H1 (cell line): ENCODE results near the gene ARL5C. TPM values are rescaled to one million over a fixed set of nuclear protein-coding genes. Genes with fewer than 3 reads are reported as not detected.

Experiments
- CTCF ChIA-PET: fragments of 300-600 bp; sonication (Branson Sonifier 250); formaldehyde crosslinking; loops from one replicate; lab custom pipeline; 2021; ENCODE audit not compliant: partially characterized antibody; lab: Charles Lee
- POLR2A ChIA-PET: fragments of 300-600 bp; sonication (Branson Sonifier 250); formaldehyde crosslinking; loops from one replicate; lab custom pipeline; 2021; ENCODE audit warnings: inconsistent platforms; ENCODE audit not compliant: partially characterized antibody; lab: Charles Lee
- DNase-seq, 2 experiments: peaks; one replicate each; pipeline versions ENCODE4 v3.0.0 to v3.0.0-alpha.2; 2010 to 2022; ENCODE audit warnings: low spot score in 2 of 2, low read depth in 1 of 2, mixed read lengths in 1 of 2
- FAIRE-seq: peaks from 2 replicates; lab custom pipeline; 2011; peaks lifted over from hg19 to GRCh38; lab: Jason Lieb, UNC
- H2AFZ ChIP-seq: 2 replicates; pipeline ENCODE4 v1.8.1; 2012; ENCODE audit warnings: low read length, inconsistent platforms
- H2AK5ac ChIP-seq: 2 replicates; pipeline ENCODE4 v1.6.1; 2013; ENCODE audit warnings: low read depth, low read length
- H2BK120ac ChIP-seq: replicated peaks from 2 replicates; pipeline ENCODE3; 2013; ENCODE audit warnings: low read depth, low read length, inconsistent platforms
- H2BK12ac ChIP-seq: 2 replicates; pipeline ENCODE4 v1.6.1; 2013; ENCODE audit warnings: low read depth, low read length
- H2BK15ac ChIP-seq: 2 replicates; pipeline ENCODE4 v1.6.1; 2013; ENCODE audit warnings: low read length
- H2BK20ac ChIP-seq: 2 replicates; pipeline ENCODE4 v1.6.1; 2013; ENCODE audit warnings: low read length
- H2BK5ac ChIP-seq: 2 replicates; pipeline ENCODE4 v1.6.1; 2013; ENCODE audit warnings: low read depth, low read length
- H3K14ac ChIP-seq: 2 replicates; pipeline ENCODE4 v1.6.1; 2013; ENCODE audit warnings: inconsistent platforms; ENCODE audit not compliant: insufficient read length
- H3K18ac ChIP-seq: 2 replicates; pipeline ENCODE4 v1.6.1; 2013; ENCODE audit warnings: low read length; ENCODE audit errors: extremely low read depth
- H3K23ac ChIP-seq: 2 replicates; pipeline ENCODE4 v1.6.1; 2013; ENCODE audit warnings: inconsistent platforms; ENCODE audit not compliant: insufficient read length
- H3K23me2 ChIP-seq: 2 replicates; pipeline ENCODE4 v1.6.1; 2013; ENCODE audit warnings: low read depth, low read length
- H3K27ac ChIP-seq: 2 replicates; pipeline ENCODE4 v1.6.1; 2011; ENCODE audit warnings: low read depth, low read length, inconsistent platforms
- H3K27me3 ChIP-seq, 4 experiments: replicated peaks in 1 of 4; 1 replicate in 1 of 4; 2 replicates in 3 of 4; pipeline versions ENCODE4 v1.6.1 to v1.8.1; 2011 to 2013; ENCODE audit warnings: low read length in 3 of 4, mild to moderate bottlenecking in 3 of 4, inconsistent platforms in 2 of 4, mixed read lengths in 2 of 4, moderate library complexity in 1 of 4; ENCODE audit not compliant: control insufficient read depth in 3 of 4, insufficient read depth in 3 of 4; ENCODE audit errors: extremely low read depth in 1 of 4
- H3K36me3 ChIP-seq, 4 experiments: 2 replicates each; pipeline versions ENCODE4 v1.6.1 to v1.8.1; 2011 to 2013; ENCODE audit warnings: mild to moderate bottlenecking in 4 of 4, low read length in 3 of 4, moderate library complexity in 2 of 4, control low read depth in 1 of 4, inconsistent platforms in 1 of 4; ENCODE audit not compliant: insufficient read depth in 4 of 4, control insufficient read depth in 2 of 4
- H3K4ac ChIP-seq: replicated peaks from 2 replicates; pipeline ENCODE3; 2013; ENCODE audit warnings: low read length, low read depth, mixed read lengths, inconsistent platforms; ENCODE audit not compliant: insufficient read length
- H3K4me1 ChIP-seq, 4 experiments: replicated peaks in 1 of 4; 1 replicate in 1 of 4; 2 replicates in 3 of 4; pipeline versions ENCODE4 v1.6.1 to v1.8.1; 2011 to 2013; ENCODE audit warnings: low read length in 3 of 4, inconsistent platforms in 2 of 4, mixed read lengths in 1 of 4; ENCODE audit not compliant: insufficient read depth in 4 of 4, control insufficient read depth in 3 of 4
- H3K4me2 ChIP-seq, 2 experiments: 2 replicates each; pipeline versions ENCODE4 v1.6.1 to v1.8.1; 2011 to 2013; ENCODE audit warnings: low read depth in 2 of 2, low read length in 2 of 2, control low read depth in 1 of 2, inconsistent platforms in 1 of 2, mild to moderate bottlenecking in 1 of 2; ENCODE audit not compliant: insufficient read depth in 1 of 2
- H3K4me3 ChIP-seq, 4 experiments: fragments of 200-600, 300-600 bp in 1 of 4; sonication (generic), shearing (Covaris generic), sonication (Bioruptor Twin) in 1 of 4; 2 replicates each; pipeline versions ENCODE4 v1.5.1 to v1.8.1; 2011 to 2016; ENCODE audit warnings: low read length in 4 of 4, low read depth in 3 of 4, control low read depth in 2 of 4, inconsistent platforms in 2 of 4, mild to moderate bottlenecking in 2 of 4, mixed read lengths in 1 of 4, moderate library complexity in 1 of 4; ENCODE audit not compliant: insufficient read depth in 2 of 4; ENCODE audit errors: extremely low read depth in 1 of 4
- H3K56ac ChIP-seq: replicated peaks from 2 replicates; pipeline ENCODE3; 2013; ENCODE audit warnings: low read depth, mild to moderate bottlenecking, mixed read lengths, low read length, inconsistent platforms; ENCODE audit not compliant: insufficient read length
- H3K79me1 ChIP-seq: 2 replicates; pipeline ENCODE4 v1.6.1; 2013; ENCODE audit warnings: low read depth, low read length, control low read depth
- H3K79me2 ChIP-seq, 2 experiments: 2 replicates each; pipeline versions ENCODE4 v1.6.1 to v1.8.1; 2012 to 2013; ENCODE audit warnings: low read length in 2 of 2, mild to moderate bottlenecking in 2 of 2, inconsistent platforms in 1 of 2; ENCODE audit not compliant: insufficient read depth in 2 of 2, control insufficient read depth in 1 of 2
- H3K9ac ChIP-seq, 4 experiments: replicated peaks in 1 of 4; 1 replicate in 1 of 4; 2 replicates in 3 of 4; pipeline versions ENCODE4 v1.6.1 to v1.8.1; 2011 to 2013; ENCODE audit warnings: low read depth in 3 of 4, low read length in 3 of 4, control low read depth in 2 of 4, mild to moderate bottlenecking in 2 of 4, moderate library complexity in 2 of 4, inconsistent platforms in 1 of 4; ENCODE audit errors: extremely low read depth in 1 of 4
- H3K9me3 ChIP-seq, 2 experiments: 2 replicates each; pipeline versions ENCODE4 v1.6.1 to v1.8.1; 2012 to 2013; ENCODE audit warnings: mild to moderate bottlenecking in 2 of 2, moderate library complexity in 2 of 2, control low read depth in 1 of 2, inconsistent platforms in 1 of 2, low read depth in 1 of 2, low read length in 1 of 2, mixed read lengths in 1 of 2; ENCODE audit not compliant: insufficient read depth in 2 of 2
- H4K20me1 ChIP-seq, 2 experiments: replicated peaks in 1 of 2; 2 replicates each; pipeline versions ENCODE3 to v1.8.1; 2011 to 2013; ENCODE audit warnings: inconsistent platforms in 2 of 2, low read length in 2 of 2, mild to moderate bottlenecking in 1 of 2; ENCODE audit not compliant: insufficient read depth in 2 of 2, control insufficient read depth in 1 of 2
- H4K5ac ChIP-seq: 2 replicates; pipeline ENCODE4 v1.6.1; 2013; ENCODE audit warnings: low read length, low read depth, mixed read lengths, inconsistent platforms; ENCODE audit not compliant: insufficient read length
- H4K8ac ChIP-seq: 2 replicates; pipeline ENCODE4 v1.8.0; 2013; ENCODE audit warnings: mild to moderate bottlenecking, moderate library complexity, low read length, inconsistent platforms; ENCODE audit not compliant: insufficient read depth; ENCODE audit errors: extremely low read depth
- H4K91ac ChIP-seq: replicated peaks from 2 replicates; pipeline ENCODE3; 2013; ENCODE audit warnings: low read length, mixed read lengths, inconsistent platforms; ENCODE audit not compliant: insufficient read length
- CHD2 ChIP-seq: IDR thresholded peaks from 2 replicates; pipeline ENCODE4 v1.6.1; 2012; ENCODE audit warnings: low read length, improper control_type of control experiment
- CTCF ChIP-seq, 3 experiments: IDR thresholded peaks; 1 replicate in 2 of 3; 2 replicates in 1 of 3; pipeline versions ENCODE4 v1.5.1 to v1.6.1; 2011; ENCODE audit warnings: low read length in 3 of 3, mild to moderate bottlenecking in 3 of 3, inconsistent platforms in 2 of 3, low read depth in 1 of 3, moderate library complexity in 1 of 3; ENCODE audit not compliant: insufficient read depth in 1 of 3; ENCODE audit errors: control extremely low read depth in 1 of 3
- E2F6 ChIP-seq: IDR thresholded peaks from 2 replicates; pipeline ENCODE4 v1.6.1; 2012; ENCODE audit warnings: inconsistent platforms
- FOSL1 ChIP-seq: IDR thresholded peaks from 2 replicates; pipeline ENCODE4 v1.6.1; 2011; ENCODE audit warnings: mild to moderate bottlenecking, low read depth, low read length, moderate library complexity; ENCODE audit not compliant: insufficient read depth
- MAX ChIP-seq: IDR thresholded peaks from 2 replicates; pipeline ENCODE4 v1.6.1; 2012; ENCODE audit warnings: inconsistent platforms
- NANOG ChIP-seq: IDR thresholded peaks from 2 replicates; pipeline ENCODE4 v1.6.1; 2011; ENCODE audit warnings: low read length, low read depth, mild to moderate bottlenecking, inconsistent platforms; ENCODE audit not compliant: insufficient read depth, poor library complexity, severe bottlenecking
- SP1 ChIP-seq: IDR thresholded peaks from 2 replicates; pipeline ENCODE4 v1.6.1; 2011; ENCODE audit warnings: low read depth, low read length
- SP2 ChIP-seq: IDR thresholded peaks from 2 replicates; pipeline ENCODE4 v1.6.1; 2012; ENCODE audit warnings: mild to moderate bottlenecking, low read length, inconsistent platforms
- ZNF274 ChIP-seq: IDR thresholded peaks from 2 replicates; pipeline ENCODE4 v1.7.0; 2012; ENCODE audit warnings: low read length, borderline replicate concordance; ENCODE audit errors: extremely low read depth
- WGBS, 2 experiments: shearing (Covaris generic) in 1 of 2; methylation state at CpG; one replicate each; pipeline versions ENCODE4 v1.1.6 to v1.1.7; 2013 to 2015; ENCODE audit warnings: low lambda C conversion rate in 2 of 2, mixed read lengths in 2 of 2, inconsistent platforms in 1 of 2, low coverage in 1 of 2, missing lambda C conversion rate in 1 of 2; ENCODE audit not compliant: insufficient replicate concordance in 2 of 2, insufficient coverage in 1 of 2, insufficient read length in 1 of 2; ENCODE audit errors: extremely low coverage in 1 of 2, missing lambda C conversion rate in 1 of 2; 5-methylcytosine and 5-hydroxymethylcytosine counted together
- polyA plus RNA-seq, 7 experiments: library from polyadenylated mRNA; depleted of rRNA in 3 of 7; stranded (reverse) in 5 of 7; unstranded in 2 of 7; fragments of >200 nt in 5 of 7; fragments of 200-250 nt in 2 of 7; gene quantifications; 1 replicate in 5 of 7; 2 replicates in 1 of 7; 4 replicates in 1 of 7; pipeline versions ENCODE4 v1.2.1 to v1.2.3, GENCODE V29; 2011 to 2013; ENCODE audit warnings: missing spikeins in 2 of 7, mixed read lengths in 2 of 7
- total RNA-seq: library from RNA; stranded (reverse); fragmentation: NEBNext Ultra II Directional; extraction: Animal tissue kit (Norgen Biotek cat#: 25700); gene quantifications from 2 replicates; pipeline ENCODE4 v1.2.1, GENCODE V29; 2021

Gene ARL5C
- total and polyA plus RNA-seq, 2 of the 8 experiments (the other 6 are each of a cell fraction or from before 2014, with no cell fraction given): not detected

GRCh38 chr17:39177256-39177655, 11.3 kb upstream of the ARL5C start:
- peaks cover 0 to 14% (median 10%) of the 10 kb centered on the region in 4 experiments; a peak in 6 of 7 replicates for H3K4me1 ChIP-seq
- POLR2A ChIA-PET: interaction anchor here (0.7 to 2.6 kb wide), 11 partner anchors 9 to 224 kb away, joined by 3 to 14 read pairs (median 3); partner anchors contain the start of genes ARL5C, FBXL20 and RPL19
- H2AFZ ChIP-seq: no peak overlapping the region
- TF ChIP-seq E2F6 (peak; percentile 75), CTCF (IDR thresholded peaks at IDR 0.05; ENCODE audit: control extremely low read depth in 1 of 3, insufficient read depth in 1 of 3, low read depth in 1 of 3, low read length in 3 of 3) (no peak), SP2 (peak; percentile 36; the same call in 1 of the 2 replicates), CHD2 (peak; percentile 74), NANOG (no peak), MAX (peak; percentile 61), FOSL1 (no peak), SP1 (peak; percentile 93), ZNF274 (no peak)

More at GRCh38 chr17:39177256-39177655, 11.3 kb upstream of the ARL5C start:
- Histone ChIP-seq H3K4me3 (peak overlapping the region in 1 of 4 experiments; percentile 21; a peak in 1 of 8 replicates), H2BK12ac (no peak overlapping the region), H3K9me3 (no peaks in the 10 kb centered on the region), H4K8ac (no peak overlapping the region), H3K36me3 (peaks cover 3 to 19% (median 5%) of the 10 kb centered on the region in 4 experiments; a peak in 5 of 8 replicates), H2AK5ac (0 out of 2 replicates have a peak overlapping the region, but pooled peaks have one; percentile 39), H3K4me2 (peak overlapping the region; percentile 34 to 43; a peak in 2 of 4 replicates), H3K79me1 (no peaks in the 10 kb centered on the region; the same call in 1 of the 2 replicates), H3K4ac (no peak overlapping the region), H3K9ac (no peak overlapping the region), H2BK20ac (no peak overlapping the region), H3K14ac (no peak overlapping the region), H4K91ac (no peak overlapping the region), H2BK5ac (peak overlapping the region; percentile 75; the same call in 1 of the 2 replicates), H4K20me1 (peaks cover 0 to 5% of the 10 kb centered on the region in 2 experiments), H3K79me2 (no peaks in the 10 kb centered on the region), H3K27me3 (no peaks in the 10 kb centered on the region), H3K27ac (no peak overlapping the region), H3K18ac (no peak overlapping the region), H3K56ac (no peak overlapping the region), H2BK120ac (no peak overlapping the region), H3K23ac (no peak overlapping the region), H2BK15ac (no peak overlapping the region), H4K5ac (no peak overlapping the region), H3K23me2 (no peaks in the 10 kb centered on the region; the same call in 1 of the 2 replicates)
- FAIRE-seq: peak; percentile 81
- CTCF ChIA-PET: interaction anchor here (0.6 to 7.8 kb wide), 8 partner anchors 15 to 252 kb away, joined by 3 to 151 read pairs (median 6); partner anchors contain the start of genes ARL5C, LASP1NB and PLXDC1
- DNase-seq: peak; percentile 87 to 89
- WGBS, 2 experiments: 45% methylated on average over 12 of the region's 12 CpGs; no CpG with 5 or more reads in 1 of the 2 experiments
